Mucosa of rectum (tissue), 2 donors: ENCODE measurements around the gene RRM1.
A peak's percentile ranks its signal among the peaks of the same experiment; 100 is the strongest.
"Not testable (repeated sequence)": the region's sequence is repeated elsewhere in the genome, so short reads cannot be mapped to it uniquely, and the experiment has no call there.

Experiments
- H3K27ac ChIP-seq, 2 donors: one replicate each; pipeline ENCODE4 v1.7.0; 2013; ENCODE audit warnings: inconsistent platforms in 2 of 2, low read depth in 2 of 2, low read length in 2 of 2
- H3K27me3 ChIP-seq, 2 donors: one replicate each; pipeline ENCODE4 v1.7.0; 2013; ENCODE audit warnings: low read length in 2 of 2; ENCODE audit not compliant: control insufficient read depth in 2 of 2, insufficient read depth in 2 of 2
- H3K36me3 ChIP-seq, 2 donors: one replicate each; pipeline ENCODE4 v1.7.0; 2013; ENCODE audit warnings: low read length in 2 of 2; ENCODE audit not compliant: control insufficient read depth in 2 of 2, insufficient read depth in 2 of 2
- H3K4me1 ChIP-seq, 2 donors: one replicate each; pipeline ENCODE4 v1.7.0; 2013; ENCODE audit warnings: low read length in 2 of 2, mild to moderate bottlenecking in 1 of 2; ENCODE audit not compliant: control insufficient read depth in 2 of 2, insufficient read depth in 2 of 2
- H3K4me3 ChIP-seq, 2 donors: one replicate each; pipeline ENCODE4 v1.7.0; 2013; ENCODE audit warnings: low read length in 2 of 2
- H3K9ac ChIP-seq, 2 donors: one replicate each; pipeline ENCODE4 v1.7.0; 2013; ENCODE audit warnings: low read length in 2 of 2, low read depth in 1 of 2, mild to moderate bottlenecking in 1 of 2
- H3K9me3 ChIP-seq, 2 donors: one replicate each; pipeline ENCODE4 v1.7.0; 2013; ENCODE audit warnings: low read length in 2 of 2; ENCODE audit not compliant: control insufficient read depth in 2 of 2
- donor health status: healthy.
- donor health status: Normal muscosa, but diverticular disease.

The RRM1 gene

DNA sequence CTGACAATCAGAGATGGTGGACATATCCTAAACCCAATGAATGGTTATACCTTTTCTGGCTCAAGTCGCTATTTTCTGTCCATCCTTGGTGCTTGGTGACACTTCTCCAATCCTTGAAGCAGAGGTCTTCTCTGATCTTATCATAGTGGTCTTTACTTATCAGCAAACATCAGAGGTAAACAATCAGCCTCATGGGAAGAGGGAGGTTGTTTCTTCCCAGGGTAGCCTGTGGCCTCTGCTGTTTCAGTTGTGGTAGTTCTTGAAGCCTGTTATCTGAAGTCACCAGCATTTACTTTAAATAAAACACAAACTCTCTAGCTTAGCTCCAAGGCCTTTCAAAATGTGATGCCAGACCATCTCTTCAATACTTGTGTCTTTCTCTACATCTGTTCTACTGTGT, 66.7 kb downstream of the RRM1 start:
- H3K27ac ChIP-seq = no peak overlapping the region
- no peaks in the 10 kb centered on the region for H3K4me1 ChIP-seq
- H3K27me3 ChIP-seq = no peaks in the 10 kb centered on the region
- no peak overlapping the region for H3K4me3 ChIP-seq
- H3K36me3 ChIP-seq = no peaks in the 10 kb centered on the region
- no peaks in the 10 kb centered on the region for H3K9me3 ChIP-seq
- no peak overlapping the region for H3K9ac ChIP-seq

DNA sequence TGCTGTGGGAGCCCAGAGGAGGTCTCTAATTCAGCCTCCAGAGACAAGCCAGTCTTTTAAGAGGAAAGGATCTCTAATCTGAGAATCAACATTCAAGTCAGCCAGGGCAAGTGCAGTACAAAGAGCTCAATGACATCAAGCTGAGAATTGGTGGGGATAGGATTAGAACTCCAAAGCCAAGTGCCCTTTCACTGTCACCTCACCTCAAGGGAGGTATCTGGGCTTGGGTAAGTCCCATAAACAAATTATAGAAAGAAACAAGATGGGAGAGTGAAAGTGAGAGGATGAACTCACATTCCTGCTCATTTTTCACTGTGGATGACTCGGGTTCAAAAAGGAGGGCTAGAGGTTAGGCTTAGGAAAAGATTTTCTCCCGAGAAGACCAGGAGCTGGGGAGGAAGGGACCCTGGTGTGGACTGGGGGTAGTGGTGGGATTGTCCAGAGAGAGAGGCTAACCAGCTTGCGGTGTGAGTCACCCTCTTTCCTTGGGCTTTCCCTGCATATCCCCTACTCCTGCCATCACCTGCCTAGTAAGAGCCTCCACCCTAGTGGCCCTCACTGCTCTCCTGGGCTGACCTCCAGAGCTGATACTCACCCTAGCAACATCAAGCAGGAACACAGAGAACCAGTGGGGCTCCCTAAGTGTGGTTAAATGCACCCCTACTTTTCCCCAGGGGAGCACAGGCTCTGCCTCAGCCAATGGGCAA, 70.4 kb downstream of the RRM1 start:
- no peak overlapping the region for H3K9ac ChIP-seq
- H3K27ac ChIP-seq = no peak overlapping the region
- no peaks in the 10 kb centered on the region for H3K4me1 ChIP-seq
- no peaks in the 10 kb centered on the region for H3K36me3 ChIP-seq
- H3K27me3 ChIP-seq = no peaks in the 10 kb centered on the region
- no peaks in the 10 kb centered on the region for H3K9me3 ChIP-seq
- H3K4me3 ChIP-seq = no peak overlapping the region

DNA sequence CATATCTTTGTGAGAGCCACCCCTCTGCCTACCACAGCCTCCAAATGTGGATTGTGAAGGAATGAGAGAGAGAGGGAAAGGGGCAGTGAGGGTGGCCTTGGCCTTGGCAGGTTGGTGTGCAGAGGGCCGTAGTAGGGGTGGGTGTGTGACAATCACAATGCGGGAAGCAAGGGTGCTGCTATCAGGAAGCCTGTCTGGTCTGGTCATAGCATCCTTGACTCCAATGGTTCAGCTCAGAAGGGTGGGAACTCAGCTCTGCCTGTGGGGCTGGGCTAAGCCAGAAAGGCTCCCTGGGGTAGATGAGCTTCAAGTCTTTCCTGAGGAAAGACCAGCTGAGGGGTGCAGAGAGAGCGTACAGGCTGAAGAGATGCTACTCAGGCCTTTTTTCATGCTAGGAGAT, 72.7 kb downstream of the RRM1 start:
- Histone ChIP-seq H3K36me3 (no peaks in the 10 kb centered on the region), H3K4me1 (no peaks in the 10 kb centered on the region)

DNA sequence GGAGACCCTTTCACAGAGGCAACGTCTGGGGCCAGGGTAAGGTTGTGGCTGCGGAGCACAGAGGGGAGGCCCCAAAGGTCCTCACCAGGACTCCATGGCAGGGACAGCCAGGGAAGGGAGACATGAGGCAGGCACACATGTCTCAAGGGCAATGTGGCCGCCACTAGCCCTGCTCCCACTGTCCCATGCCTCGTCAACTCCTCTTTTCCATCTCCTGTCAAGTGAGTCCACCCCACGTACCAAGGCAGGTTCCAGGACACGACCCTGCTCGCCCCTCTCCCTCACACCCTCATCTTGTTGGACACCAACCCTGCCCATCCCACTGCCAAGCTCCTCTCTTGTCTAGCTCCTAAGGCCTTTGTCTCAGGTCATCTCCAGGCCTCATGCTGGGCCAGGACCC, 73.2 kb downstream of the RRM1 start:
- Histone ChIP-seq H3K4me1 (no peaks in the 10 kb centered on the region), H3K36me3 (no peaks in the 10 kb centered on the region), H3K27me3 (no peaks in the 10 kb centered on the region), H3K27ac (no peak overlapping the region), H3K9ac (no peak overlapping the region), H3K9me3 (no peaks in the 10 kb centered on the region), H3K4me3 (no peak overlapping the region)

More for the DNA sequence above, 72.7 kb downstream of the RRM1 start:
- no peak overlapping the region for H3K4me3 ChIP-seq
- no peaks in the 10 kb centered on the region for H3K9me3 ChIP-seq
- no peak overlapping the region for H3K9ac ChIP-seq
- H3K27ac ChIP-seq = no peak overlapping the region
- H3K27me3 ChIP-seq = no peaks in the 10 kb centered on the region

DNA sequence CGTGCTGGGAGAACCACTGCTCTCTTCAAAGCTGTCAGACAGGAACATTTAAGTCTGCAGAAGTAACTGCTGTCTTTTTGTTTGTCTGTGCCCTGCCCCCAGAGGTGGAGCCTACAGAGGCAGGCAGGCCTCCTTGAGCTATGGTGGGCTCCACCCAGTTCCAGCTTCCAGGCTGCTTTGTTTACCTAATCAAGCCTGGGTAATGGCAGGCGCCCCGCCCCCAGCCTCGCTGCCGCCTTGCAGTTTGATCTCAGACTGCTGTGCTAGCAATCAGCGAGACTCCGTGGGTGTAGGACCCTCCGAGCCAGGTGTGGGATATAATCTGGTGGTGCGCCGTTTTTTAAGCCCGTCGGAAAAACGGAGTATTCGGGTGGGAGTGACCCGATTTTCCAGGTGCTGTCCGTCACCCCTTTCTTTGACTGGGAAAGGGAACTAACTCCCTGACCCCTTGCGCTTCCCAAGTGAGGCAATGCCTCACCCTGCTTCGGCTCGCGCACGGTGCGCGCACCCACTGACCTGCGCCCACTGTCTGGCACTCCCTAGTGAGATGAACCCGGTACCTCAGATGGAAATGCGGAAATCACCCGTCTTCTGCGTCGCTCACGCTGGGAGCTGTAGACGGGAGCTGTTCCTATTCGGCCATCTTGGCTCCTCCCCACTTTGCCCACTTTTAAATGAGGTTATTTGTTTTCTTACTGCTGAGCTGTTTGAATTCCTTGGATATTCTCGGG, 81.2 kb downstream of the RRM1 start:
- H3K4me1 ChIP-seq, H3K27ac ChIP-seq, H3K9ac ChIP-seq, H3K27me3 ChIP-seq, H3K9me3 ChIP-seq, H3K36me3 ChIP-seq: not testable (repeated sequence)
- peak overlapping the region in 1 of 2 donors; percentile 44 for H3K4me3 ChIP-seq

DNA sequence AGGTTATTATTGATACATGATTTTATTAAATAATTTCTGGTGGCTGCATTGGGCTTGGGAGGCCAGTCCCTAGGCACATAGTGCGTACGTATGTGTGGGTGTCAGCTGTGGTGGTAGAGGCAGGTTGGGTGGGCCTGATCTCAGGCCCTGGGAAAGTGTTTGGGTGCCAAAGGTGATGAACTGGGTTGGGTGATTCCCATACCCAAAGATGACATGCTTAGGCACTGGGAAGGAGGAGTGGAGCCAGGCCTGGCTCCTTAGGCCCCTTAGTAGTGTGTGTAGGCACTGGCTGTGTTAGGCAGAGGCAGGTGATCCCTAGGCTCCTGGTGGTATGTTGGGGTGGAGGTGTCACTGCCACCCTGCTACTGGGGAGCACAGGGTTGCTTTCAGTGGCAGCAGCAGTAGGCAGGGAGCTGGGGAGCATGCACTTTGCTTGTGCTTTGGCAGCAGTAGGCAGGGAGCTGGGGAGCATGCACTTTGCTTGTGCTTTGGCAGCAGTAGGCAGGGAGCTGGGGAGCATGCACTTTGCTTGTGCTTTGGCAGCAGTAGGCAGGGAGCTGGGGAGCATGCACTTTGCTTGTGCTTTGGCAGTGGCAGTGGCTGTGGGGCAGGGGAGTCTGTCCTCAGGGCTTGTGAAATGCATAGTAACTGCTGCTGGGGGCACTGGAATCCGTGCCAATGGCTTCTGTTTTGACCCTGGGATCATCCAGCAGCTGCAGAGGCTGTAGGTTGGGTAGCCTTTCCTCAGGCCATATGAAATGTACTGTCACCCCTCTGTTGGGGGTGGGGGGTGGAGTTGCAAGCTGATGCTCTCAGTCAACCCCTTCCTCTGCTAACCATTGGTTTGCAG, 84.4 kb downstream of the RRM1 start:
- no peak overlapping the region for H3K27ac ChIP-seq
- H3K36me3 ChIP-seq = no peaks in the 10 kb centered on the region
- no peaks in the 10 kb centered on the region for H3K4me1 ChIP-seq
- no peak overlapping the region for H3K9ac ChIP-seq
- no peaks in the 10 kb centered on the region for H3K9me3 ChIP-seq
- H3K27me3 ChIP-seq = no peaks in the 10 kb centered on the region
- no peak overlapping the region for H3K4me3 ChIP-seq

DNA sequence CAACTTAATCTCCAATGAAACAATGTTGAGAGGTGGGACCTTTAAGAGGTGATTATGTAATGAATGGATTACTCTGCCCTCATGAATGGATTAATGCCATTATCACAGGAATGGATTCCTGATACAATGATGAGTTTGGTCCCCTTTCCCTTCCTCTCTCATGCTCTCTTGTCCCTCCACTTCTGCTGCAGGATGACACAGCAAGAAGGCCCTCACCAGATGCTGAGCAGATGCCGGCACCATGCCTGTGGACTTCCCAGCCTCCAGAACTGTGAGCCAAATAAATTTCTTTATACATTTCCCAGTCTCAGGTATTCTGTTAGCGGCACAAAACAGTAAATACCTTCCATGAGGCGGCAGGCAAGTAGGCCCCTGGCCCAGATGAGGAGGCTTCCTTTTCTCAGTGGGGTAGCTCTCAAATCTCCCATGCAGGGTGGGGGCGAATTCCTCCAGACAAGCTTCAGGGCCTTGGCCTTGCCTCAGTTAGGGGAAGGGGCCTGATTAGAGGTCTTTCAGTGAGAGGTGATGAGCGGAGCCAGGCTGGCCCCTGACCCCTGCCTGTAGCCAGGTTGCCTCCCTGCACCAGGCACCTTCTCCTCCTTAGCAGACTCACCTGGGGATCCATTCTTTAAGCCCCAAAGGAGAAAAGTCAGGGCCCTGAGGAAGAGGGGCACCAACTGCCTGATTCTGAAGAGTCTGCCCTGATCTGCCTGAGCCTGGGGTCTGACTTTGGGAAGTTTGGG, 86.0 kb downstream of the RRM1 start:
- Histone ChIP-seq H3K36me3 (no peaks in the 10 kb centered on the region), H3K9ac (no peak overlapping the region), H3K27me3 (no peaks in the 10 kb centered on the region), H3K9me3 (no peaks in the 10 kb centered on the region), H3K4me3 (no peak overlapping the region), H3K27ac (no peak overlapping the region), H3K4me1 (no peaks in the 10 kb centered on the region)

DNA sequence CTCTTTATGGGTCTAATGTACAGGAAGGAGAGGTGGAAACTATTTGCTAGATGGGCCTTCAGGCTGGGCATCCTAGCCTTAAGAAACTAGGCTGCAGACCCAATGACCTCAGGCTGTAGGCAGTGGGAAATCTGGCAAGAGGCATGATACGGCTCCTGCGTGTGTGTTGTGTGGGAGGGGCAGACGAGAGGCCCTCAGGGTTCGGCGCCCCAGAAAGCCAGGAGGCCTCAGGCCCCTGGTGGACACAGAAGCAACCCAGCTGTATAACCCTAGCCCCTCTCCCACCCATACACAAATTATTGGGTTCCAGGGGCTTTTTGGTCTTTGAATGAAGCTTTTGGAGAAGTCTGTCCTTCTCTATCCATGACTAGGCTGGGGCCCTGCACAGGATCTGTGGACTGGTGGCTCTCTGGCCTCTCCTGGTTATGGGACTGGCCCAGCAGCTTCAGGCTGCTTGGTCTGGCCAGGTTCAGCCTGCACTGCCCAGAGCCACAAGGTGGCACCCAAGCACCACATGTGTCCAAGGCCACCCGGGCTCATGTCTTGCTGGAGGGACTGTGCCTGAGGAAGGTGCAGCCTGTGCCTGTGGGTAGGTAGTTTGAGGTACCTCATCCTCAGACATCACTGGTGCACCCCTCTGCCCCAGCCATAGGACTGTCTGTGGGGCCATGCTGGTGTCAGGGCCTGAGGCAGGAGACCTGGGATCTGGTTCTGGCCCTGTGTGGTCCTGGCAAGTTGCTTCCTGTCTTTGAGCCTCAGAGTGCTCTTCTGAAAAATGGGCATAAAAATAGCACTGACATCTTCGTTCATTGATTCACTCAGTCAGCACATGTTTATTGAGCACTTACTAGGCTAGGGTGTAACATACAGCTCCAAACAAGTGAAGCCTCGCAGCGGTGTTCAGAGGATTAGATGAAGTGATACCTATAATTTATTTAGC, 87.5 kb downstream of the RRM1 start:
- H3K27me3 ChIP-seq = no peaks in the 10 kb centered on the region
- H3K4me1 ChIP-seq = peaks cover 1% of the 10 kb centered on the region in 2 donors

DNA sequence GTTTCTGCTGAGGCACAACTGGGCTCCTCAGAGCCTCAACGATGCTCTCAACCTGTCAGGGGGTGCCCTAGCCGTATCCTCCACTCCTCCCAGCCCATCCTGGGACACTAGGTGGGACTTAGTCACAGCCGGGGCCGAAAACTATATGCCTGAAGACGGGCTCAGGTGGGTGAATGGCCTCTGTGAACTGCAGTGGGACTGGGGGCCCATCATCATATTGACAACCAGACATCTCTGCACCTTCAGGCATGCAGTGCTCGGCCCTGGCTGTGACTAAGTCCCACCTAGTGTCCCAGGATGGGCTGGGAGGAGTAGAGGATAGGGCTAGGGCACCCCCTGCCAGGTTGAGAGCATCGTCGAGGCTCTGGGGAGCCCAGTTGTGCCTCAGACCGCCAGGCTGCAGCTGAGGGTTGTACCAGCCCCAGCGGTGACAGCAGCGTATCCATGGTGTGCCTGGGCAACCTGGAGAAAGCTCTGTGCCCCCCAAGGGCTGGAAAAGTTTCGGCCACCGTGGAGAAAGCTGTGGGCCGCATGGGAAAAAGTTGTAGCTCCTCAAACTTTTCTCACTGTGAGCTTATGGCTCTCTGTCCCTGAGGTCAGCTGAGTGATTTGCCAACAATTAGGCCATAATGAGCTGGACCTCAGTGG, 88.9 kb downstream of the RRM1 start:
- no peak overlapping the region for H3K9ac ChIP-seq
- no peak overlapping the region for H3K4me3 ChIP-seq
- H3K9me3 ChIP-seq = no peaks in the 10 kb centered on the region
- peaks cover 4% of the 10 kb centered on the region in 2 donors for H3K4me1 ChIP-seq
- no peak overlapping the region for H3K27ac ChIP-seq
- H3K36me3 ChIP-seq = no peaks in the 10 kb centered on the region
- no peaks in the 10 kb centered on the region for H3K27me3 ChIP-seq

More for the DNA sequence above, 87.5 kb downstream of the RRM1 start:
- H3K9ac ChIP-seq = no peak overlapping the region
- no peaks in the 10 kb centered on the region for H3K36me3 ChIP-seq
- no peaks in the 10 kb centered on the region for H3K9me3 ChIP-seq
- H3K27ac ChIP-seq = no peak overlapping the region
- no peak overlapping the region for H3K4me3 ChIP-seq
